IPS-18a (cell line): ENCODE results near the gene DMD.

Source experiments
- H3K27ac ChIP-seq: one replicate; pipeline ENCODE4 v1.5.1; 2013; ENCODE audit warnings: low read length
- H3K27me3 ChIP-seq: one replicate; pipeline ENCODE4 v1.6.1; 2013; ENCODE audit warnings: mild to moderate bottlenecking, low read length; ENCODE audit not compliant: control insufficient read depth, insufficient read depth
- H3K36me3 ChIP-seq: one replicate; pipeline ENCODE4 v1.6.1; 2013; ENCODE audit warnings: low read depth, low read length; ENCODE audit not compliant: control insufficient read depth
- H3K4me1 ChIP-seq: one replicate; pipeline ENCODE4 v1.6.1; 2013; ENCODE audit warnings: low read depth, low read length; ENCODE audit not compliant: control insufficient read depth
- H3K4me3 ChIP-seq: one replicate; pipeline ENCODE4 v1.5.1; 2013; ENCODE audit warnings: low read length
- H3K9ac ChIP-seq: one replicate; pipeline ENCODE4 v1.6.1; 2013; ENCODE audit warnings: mild to moderate bottlenecking, low read length, moderate library complexity
- H3K9me3 ChIP-seq: one replicate; pipeline ENCODE4 v1.6.1; 2013; ENCODE audit warnings: low read depth, low read length; ENCODE audit not compliant: control insufficient read depth

The DMD gene

DNA sequence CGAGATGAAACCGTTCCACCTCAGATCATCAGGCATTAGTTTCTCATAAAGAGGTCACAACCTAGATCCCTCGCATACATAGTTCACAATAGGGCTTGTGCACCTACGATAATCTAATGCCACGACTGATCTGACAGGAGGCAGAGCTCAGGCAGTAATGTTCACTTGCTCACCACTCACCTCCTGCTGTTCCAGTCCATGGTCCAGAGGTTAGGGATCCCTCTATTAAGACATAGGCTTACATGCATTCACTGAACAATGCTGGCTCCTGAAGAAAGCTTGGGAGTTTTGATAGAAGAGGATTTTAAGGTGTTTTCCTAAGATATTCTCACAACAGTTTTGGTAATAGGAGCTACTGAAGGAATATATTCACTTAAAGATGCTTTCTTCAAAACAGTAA, 1903.4 kb downstream of the DMD start:
- H3K36me3 ChIP-seq, result no peaks in the 10 kb centered on the region
- no peaks in the 10 kb centered on the region for H3K27me3 ChIP-seq
- no peak overlapping the region for H3K4me3 ChIP-seq
- peaks cover 11% of the 10 kb centered on the region for H3K9me3 ChIP-seq
- no peak overlapping the region for H3K27ac ChIP-seq
- no peak overlapping the region for H3K9ac ChIP-seq
- H3K4me1 ChIP-seq, result no peaks in the 10 kb centered on the region

DNA sequence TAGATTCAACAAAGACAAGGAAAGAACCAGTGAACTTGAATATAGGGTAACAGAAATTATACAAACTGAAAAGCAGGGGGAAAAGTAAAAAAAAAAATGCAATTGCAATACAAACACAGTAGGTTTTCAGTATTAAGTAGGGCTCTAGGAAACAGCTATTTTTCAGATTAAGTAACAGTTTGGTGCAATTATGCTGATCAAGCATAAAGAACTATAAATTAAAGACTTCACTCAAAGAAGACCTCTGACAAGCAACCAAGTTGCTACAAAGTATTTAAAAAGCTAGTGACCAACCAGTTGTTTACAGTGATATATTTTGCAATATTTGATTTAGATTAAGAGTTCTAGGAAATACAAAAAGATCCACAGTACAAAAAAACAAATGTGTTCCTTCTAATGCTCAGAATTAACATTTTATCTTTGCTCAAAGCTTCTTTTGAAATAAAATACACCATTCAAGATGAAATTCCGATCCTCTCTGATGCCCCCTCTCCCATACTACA, 1908.7 kb downstream of the DMD start:
- no peaks in the 10 kb centered on the region for H3K36me3 ChIP-seq
- peaks cover 7% of the 10 kb centered on the region for H3K9me3 ChIP-seq
- H3K27ac ChIP-seq, result no peak overlapping the region
- no peak overlapping the region for H3K9ac ChIP-seq
- H3K4me1 ChIP-seq, result no peaks in the 10 kb centered on the region
- no peak overlapping the region for H3K4me3 ChIP-seq
- no peaks in the 10 kb centered on the region for H3K27me3 ChIP-seq

DNA sequence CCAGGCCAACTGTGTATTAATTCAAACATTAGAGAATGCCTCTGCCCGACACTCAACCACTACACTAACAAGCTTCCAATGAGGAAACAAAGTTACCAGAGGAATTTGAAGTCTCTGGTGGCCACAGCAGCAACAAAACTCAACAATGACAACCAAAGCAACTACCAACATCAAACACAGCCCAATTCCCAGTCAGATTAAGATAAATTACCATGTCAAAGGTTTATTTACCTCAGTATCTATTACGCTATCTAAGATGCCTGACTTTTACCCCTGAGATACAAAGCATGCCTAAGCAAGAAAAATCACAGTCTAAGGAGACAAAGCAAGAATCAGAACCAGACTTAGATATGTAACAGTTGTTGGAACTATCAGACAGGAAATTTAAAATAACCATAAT, 1909.4 kb downstream of the DMD start:
- peaks cover 3% of the 10 kb centered on the region for H3K9me3 ChIP-seq
- H3K4me3 ChIP-seq, result no peak overlapping the region
- no peak overlapping the region for H3K9ac ChIP-seq
- no peaks in the 10 kb centered on the region for H3K36me3 ChIP-seq
- no peak overlapping the region for H3K27ac ChIP-seq
- H3K27me3 ChIP-seq, result no peaks in the 10 kb centered on the region
- H3K4me1 ChIP-seq, result no peaks in the 10 kb centered on the region

DNA sequence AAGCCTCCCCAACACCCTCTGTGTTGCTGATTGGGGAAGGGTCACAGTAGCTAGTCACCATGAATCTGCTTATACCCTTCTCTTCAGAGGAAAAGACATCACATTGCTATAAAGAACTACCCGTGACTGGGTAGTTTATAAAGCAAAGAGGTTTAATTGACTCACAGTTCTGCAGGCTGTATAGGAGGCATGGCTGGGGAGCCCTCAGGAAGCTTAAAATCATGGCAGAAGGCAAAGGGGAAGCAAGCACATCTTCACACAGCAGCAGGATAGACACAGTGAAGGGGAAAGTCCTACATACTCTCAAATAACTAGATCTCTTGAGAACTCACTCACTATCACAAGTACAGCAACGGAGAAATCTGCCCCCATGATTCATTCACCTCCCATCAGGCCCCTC, 1910.1 kb downstream of the DMD start:
- H3K4me3 ChIP-seq, result no peak overlapping the region
- H3K9me3 ChIP-seq, result peaks cover 3% of the 10 kb centered on the region
- no peak overlapping the region for H3K27ac ChIP-seq
- H3K9ac ChIP-seq, result no peak overlapping the region
- H3K27me3 ChIP-seq, result no peaks in the 10 kb centered on the region
- no peaks in the 10 kb centered on the region for H3K36me3 ChIP-seq
- no peaks in the 10 kb centered on the region for H3K4me1 ChIP-seq

DNA sequence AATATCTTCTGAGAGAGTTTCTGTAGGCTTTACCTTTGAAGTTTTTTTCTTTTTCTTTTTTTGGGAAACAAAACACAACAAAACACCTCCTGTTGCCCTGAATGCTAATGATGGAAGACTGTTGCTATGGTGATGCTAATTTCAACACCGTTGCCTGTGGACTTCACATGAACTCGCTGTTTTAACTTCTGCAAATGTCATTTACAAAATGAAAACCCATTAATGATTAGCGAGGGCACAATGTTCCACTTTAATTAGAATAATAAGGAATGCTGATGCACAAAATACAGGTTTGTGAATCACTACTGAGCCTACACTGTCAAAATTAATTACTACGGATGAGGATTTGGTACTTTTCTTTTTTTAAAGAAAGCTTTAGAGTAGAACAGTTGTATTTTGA, 1912.4 kb downstream of the DMD start:
- no peak overlapping the region for H3K4me3 ChIP-seq
- H3K36me3 ChIP-seq, result no peaks in the 10 kb centered on the region
- H3K27me3 ChIP-seq, result no peaks in the 10 kb centered on the region
- peaks cover 6% of the 10 kb centered on the region for H3K9me3 ChIP-seq
- H3K4me1 ChIP-seq, result no peaks in the 10 kb centered on the region
- no peak overlapping the region for H3K9ac ChIP-seq
- no peak overlapping the region for H3K27ac ChIP-seq

DNA sequence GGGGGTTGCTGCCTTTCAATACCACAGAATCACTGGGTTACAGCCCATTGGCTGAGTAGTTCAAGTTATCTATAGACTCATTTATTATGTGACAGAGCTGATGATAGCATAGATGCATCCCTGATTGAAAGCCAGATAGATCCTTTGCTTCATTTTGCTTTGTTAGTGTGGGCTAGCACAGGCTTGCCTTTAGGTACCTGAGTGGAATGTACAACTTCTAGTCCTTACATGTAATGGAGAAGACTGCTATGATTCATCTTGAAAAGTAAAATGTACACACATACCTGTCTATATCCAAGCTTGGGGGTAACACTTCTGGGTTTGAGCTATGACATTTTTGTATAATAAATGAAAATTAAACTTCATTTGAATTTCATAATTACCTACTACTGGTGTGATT, 1913.5 kb downstream of the DMD start:
- Histone ChIP-seq H3K27ac (no peak overlapping the region), H3K4me3 (no peak overlapping the region), H3K9ac (no peak overlapping the region), H3K9me3 (peaks cover 10% of the 10 kb centered on the region), H3K4me1 (no peaks in the 10 kb centered on the region), H3K36me3 (no peaks in the 10 kb centered on the region), H3K27me3 (no peaks in the 10 kb centered on the region)

DNA sequence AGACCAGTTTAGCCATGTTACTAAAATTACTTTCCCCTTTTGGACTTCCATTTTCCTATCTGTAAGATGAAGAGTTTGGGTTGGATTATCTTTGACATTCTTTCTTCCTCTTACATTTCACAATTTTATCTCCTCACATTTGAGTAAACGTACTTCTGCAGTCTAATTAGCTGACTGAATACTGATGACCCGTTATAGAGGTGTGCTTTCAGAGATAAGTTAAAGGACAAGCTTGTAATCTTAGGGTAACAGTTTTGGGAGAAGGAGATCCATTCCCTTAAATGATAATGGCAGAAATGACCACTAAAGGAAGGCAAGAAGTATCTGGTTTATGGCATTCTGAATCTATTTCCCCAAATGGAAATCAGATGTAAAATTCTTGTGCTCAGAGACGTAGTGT, 1916.9 kb downstream of the DMD start:
- no peak overlapping the region for H3K27ac ChIP-seq
- H3K4me1 ChIP-seq, result peaks cover 12% of the 10 kb centered on the region
- no peak overlapping the region for H3K9ac ChIP-seq
- H3K27me3 ChIP-seq, result no peaks in the 10 kb centered on the region
- peaks cover 19% of the 10 kb centered on the region for H3K9me3 ChIP-seq
- no peak overlapping the region for H3K4me3 ChIP-seq
- no peaks in the 10 kb centered on the region for H3K36me3 ChIP-seq

DNA sequence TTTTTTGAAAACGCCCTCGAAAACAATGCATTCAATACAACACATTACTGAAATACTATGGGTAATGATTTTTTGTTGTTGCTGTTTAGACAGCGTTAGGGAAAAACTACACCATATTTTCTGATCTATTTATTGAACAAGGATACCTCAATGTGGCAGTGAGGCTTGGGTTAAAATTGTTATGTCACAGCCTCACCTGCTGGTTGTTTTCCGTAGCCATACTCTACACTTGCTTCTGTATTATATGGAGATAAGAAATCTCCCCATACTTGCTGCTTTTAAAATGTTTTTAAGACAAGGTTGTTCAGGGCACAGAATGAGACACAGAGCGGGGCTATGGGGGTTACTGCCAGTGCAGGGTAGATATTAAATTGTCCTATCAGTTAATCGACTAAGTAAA, 1917.9 kb downstream of the DMD start:
- Histone ChIP-seq H3K27ac (no peak overlapping the region), H3K36me3 (no peaks in the 10 kb centered on the region), H3K4me3 (no peak overlapping the region), H3K9me3 (peaks cover 19% of the 10 kb centered on the region), H3K27me3 (no peaks in the 10 kb centered on the region), H3K4me1 (peaks cover 12% of the 10 kb centered on the region), H3K9ac (no peak overlapping the region)

DNA sequence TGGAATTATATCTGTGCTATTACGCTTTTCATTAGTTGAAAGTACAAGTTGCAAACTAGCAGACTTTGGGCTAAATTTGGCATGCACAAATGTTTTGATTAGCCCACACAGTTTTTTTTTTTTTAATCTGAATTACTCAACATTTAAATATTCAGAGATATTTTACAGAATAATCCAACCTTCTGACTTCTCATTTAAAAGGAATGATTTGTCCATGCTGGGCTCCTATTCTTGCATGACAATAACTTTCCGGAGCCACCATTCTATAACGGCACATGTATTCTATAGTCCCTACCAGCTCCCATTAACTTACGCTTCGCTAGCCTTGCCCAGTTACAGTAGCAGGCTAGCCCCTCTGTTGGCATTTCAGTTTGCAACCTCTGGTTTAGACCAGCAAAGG, 1920.2 kb downstream of the DMD start:
- peaks cover 12% of the 10 kb centered on the region for H3K4me1 ChIP-seq
- H3K36me3 ChIP-seq, result no peaks in the 10 kb centered on the region
- no peaks in the 10 kb centered on the region for H3K27me3 ChIP-seq
- H3K9ac ChIP-seq, result no peak overlapping the region
- H3K4me3 ChIP-seq, result no peak overlapping the region
- H3K9me3 ChIP-seq, result peaks cover 19% of the 10 kb centered on the region
- H3K27ac ChIP-seq, result no peak overlapping the region

DNA sequence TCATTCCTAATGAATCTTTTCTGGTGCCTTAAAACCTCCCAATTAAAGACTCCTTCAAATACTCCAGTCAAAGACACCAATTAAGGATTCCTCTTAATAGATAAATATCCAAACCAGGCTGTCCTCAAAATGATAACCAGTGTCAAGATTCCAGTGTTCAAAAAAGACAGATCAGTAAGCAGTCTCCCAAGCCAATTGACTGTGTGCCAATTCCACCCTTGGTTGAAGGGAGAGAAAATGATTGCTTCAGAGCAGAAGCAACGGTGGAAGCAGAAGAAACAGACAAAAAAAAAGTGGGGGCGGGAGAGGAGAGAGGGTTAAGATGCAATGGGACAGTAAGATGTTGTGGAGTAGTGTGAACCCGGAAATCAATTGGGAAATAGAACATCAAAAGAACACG, 1923.5 kb downstream of the DMD start:
- H3K27ac ChIP-seq, result no peak overlapping the region
- H3K27me3 ChIP-seq, result no peaks in the 10 kb centered on the region
- no peak overlapping the region for H3K9ac ChIP-seq
- peaks cover 19% of the 10 kb centered on the region for H3K9me3 ChIP-seq
- H3K4me3 ChIP-seq, result no peak overlapping the region
- H3K4me1 ChIP-seq, result peaks cover 12% of the 10 kb centered on the region
- no peaks in the 10 kb centered on the region for H3K36me3 ChIP-seq

DNA sequence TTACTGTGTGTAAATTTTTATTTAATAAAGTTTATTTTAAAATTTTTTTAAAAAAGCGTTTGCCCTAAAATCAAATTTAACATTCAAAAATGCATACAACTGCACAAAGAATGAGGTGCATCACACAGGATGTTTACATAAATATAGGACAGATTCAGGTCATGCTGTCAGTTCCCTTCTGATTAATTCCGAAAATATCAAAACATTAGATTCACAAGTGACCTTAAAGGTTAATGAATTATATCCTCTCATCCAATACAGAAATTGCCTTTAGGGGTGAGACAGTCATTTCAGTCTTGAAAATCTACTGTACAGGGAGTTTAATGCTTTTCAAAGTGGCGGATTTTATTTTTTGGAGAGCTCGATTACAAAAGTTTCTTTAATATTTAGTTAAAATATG, 1930.8 kb downstream of the DMD start:
- H3K36me3 ChIP-seq, result no peaks in the 10 kb centered on the region
- no peaks in the 10 kb centered on the region for H3K27me3 ChIP-seq
- peaks cover 9% of the 10 kb centered on the region for H3K9me3 ChIP-seq
- H3K9ac ChIP-seq, result no peak overlapping the region
- no peaks in the 10 kb centered on the region for H3K4me1 ChIP-seq
- H3K4me3 ChIP-seq, result no peak overlapping the region
- no peak overlapping the region for H3K27ac ChIP-seq

DNA sequence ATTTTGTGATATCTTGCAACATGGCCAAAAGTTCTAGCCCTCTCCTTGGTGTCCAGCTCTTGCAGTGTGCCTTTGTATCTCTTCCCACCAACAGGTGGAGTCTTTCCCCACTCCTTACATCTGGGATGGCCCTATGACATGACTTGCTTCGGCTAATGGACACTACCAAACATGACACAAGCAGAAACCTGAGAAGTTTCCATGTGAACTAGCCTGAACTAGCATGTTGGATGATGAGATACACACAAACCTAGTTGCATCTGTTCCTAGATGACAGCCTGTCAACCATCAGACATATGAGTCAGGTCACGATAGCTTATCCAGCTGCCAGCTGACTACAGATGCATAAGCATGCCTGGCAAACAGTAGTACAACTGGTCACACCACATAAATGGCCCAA, 1932.0 kb downstream of the DMD start:
- H3K27ac ChIP-seq, result no peak overlapping the region
- no peaks in the 10 kb centered on the region for H3K27me3 ChIP-seq
- no peak overlapping the region for H3K4me3 ChIP-seq
- no peaks in the 10 kb centered on the region for H3K36me3 ChIP-seq
- peaks cover 1% of the 10 kb centered on the region for H3K4me1 ChIP-seq
- no peak overlapping the region for H3K9ac ChIP-seq
- H3K9me3 ChIP-seq, result peaks cover 9% of the 10 kb centered on the region
